EL (cell line): ENCODE results near the gene TTPAL.

Experiments used
- DNase-seq: peaks from one replicate; pipeline ENCODE4 v3.0.0-alpha.2; 2016

TTPAL gene

DNA sequence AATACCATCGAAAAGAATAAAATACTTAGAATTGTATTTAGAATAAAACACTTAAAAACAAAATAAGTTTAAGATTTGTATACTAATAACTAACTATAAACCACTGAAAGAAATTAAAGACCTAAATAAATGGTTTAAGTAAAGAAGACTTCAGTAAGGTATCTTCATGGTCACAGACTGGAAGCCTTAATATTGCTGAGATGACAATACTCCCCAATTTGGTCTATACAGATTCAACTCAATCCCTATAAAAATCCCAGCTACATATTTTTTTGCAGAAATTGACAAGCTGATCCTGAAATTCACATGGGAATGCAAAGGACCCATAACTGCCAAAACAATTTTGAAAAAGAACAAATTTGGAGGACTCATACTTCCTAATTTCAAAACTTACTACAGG is 27.3 kb downstream of the TTPAL start:
- no peak for DNase-seq

GRCh38 chr20:44504402-44505307 is 29.0 kb downstream of the TTPAL start:
- DNase-seq, result no peak

DNA sequence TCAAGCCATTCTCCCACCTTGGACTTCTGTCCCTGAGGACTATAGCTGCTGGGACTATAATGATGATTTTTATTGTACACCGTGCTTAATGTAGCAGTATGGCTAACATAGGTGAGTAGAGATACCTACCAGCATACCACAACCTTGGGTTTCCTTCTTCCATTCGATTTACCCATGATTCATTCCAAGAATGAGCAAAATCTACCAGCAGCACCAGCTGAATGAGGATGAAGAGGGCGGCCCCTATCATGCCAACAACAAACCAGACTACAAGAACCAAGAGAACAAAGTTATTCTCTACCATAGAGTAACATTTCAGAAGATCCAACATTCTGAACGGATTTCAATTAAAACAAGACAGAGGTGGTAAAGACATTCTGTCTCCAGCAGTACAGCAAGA is 34.1 kb downstream of the TTPAL start:
- DNase-seq, result no peak

DNA sequence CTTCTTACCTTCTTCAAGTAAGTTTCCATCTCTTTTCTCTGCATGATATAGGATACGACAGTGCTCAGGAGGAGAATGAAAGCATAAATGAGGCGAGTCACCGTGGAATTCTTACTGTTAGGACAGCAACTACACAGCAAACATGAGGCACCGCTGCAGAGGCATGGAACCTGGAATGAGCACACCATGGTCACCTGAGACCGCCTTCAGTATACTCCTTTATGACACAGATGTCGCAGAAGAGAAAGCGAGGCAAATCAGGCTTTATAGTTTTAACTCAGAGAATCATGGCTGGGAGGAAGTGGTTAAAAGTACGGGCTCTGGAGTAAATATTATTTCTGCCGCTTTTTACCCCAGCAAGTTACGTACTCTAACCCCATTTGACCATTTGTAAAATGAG is 38.2 kb downstream of the TTPAL start:
- no peak for DNase-seq

DNA sequence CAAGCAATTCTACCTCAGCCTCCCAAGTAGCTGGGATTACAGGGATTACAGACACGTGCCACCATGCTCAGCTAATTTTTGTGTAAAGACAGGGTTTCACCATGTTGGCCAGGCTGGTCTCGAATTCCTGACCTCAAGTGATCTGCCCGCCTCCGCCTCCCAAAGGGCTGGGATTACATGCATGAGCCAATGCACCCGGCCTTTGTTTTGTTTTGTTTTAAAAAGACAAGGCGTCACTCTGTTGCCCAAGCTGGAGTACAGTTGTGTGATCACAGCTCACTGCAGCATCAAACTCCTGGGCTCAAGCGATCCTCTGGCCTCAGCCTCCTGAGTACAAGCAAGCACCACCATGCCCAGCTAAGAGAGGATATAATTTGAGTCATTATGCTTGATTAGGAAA is 40.8 kb downstream of the TTPAL start:
- DNase-seq, result no peak

DNA sequence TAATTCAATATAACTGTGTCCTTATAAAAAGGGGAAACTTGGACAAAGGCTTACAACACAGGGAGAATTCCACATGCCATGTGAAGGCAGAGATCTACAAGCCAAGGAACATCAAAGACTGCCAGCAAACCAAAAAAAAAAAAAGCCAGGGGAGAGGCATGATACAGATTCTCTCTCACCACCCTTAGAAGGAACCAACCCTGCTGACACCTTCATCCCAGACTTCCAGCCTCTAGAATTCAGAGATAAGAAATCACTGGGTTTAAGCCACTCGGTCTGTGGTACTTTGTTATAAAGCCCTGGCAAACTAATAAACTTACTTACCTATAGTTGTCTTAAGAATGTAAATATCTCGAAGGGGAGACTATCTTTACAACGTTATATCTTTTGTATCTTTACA is 41.8 kb downstream of the TTPAL start:
- no peak for DNase-seq

DNA sequence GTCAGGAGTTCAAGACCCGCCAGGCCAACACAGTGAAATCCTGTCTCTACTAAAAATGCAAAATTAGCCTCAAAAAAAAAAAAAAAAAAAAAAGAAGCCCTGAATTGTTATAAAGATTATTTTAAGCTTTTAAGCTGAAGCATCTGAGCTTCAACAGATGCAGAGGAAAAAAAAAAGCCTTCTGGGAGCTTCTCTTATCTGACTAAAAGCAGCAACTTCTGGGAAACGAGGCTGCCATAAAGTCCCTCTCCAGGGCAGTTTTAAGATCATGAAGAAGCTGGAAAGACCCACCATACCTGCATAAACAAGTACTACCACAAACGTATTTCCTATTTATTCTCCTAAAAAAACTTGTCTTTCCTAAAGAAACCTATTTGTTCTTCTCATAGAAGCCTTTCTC is 42.6 kb downstream of the TTPAL start:
- DNase-seq, result no peak

GRCh38 chr20:44520881-44521280 is 45.2 kb downstream of the TTPAL start:
- DNase-seq, result no peak

- DNase-seq, result peak; percentile 95
Measured at GRCh38 chr20:44521484-44522481, 46.1 kb downstream of the TTPAL start, which contains the start of gene SERINC3. SERINC3 (minus strand) TSS chr20:44522070; CDS start chr20:44521951, 119 bp downstream.

DNA sequence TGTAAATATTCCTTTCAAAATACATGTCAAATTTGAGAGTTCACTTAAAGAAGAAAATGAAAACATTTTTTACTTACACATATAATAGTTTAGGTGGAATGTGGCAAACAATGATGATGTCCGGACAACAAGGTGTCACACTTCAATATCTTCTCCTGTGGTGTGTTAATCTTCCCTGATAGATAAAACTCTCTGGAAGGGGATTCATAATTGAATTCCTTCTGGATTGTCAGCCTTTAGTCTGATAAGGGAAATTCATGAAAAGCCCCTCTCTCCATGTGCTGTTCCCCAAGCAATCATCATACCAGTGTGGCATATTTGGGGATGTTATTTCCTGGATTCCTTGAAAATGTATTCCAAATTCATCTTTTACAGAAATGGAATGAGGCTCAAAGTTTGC is 47.2 kb downstream of the TTPAL start:
- DNase-seq, result no peak

GRCh38 chr20:44523746-44524145 is 48.1 kb downstream of the TTPAL start:
- DNase-seq, result no peak

DNA sequence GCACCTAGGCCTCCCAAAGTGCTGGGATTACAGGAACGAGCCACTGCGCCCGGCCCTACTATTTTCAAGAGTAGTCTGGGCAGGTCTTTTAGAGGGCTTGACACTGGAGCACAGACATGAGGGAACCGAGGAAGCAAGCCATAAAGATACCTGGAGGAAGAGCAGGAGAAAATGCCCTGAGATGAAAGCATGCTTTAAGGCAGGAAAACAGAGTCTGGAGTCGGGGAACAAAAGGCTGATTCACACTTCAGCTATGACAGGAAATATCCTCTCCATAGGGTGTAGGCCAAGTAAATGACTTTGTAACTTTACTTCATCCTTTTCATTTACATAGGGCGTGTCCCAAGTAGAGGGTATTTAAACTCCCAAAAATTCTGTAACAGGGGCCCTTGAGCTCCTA is 50.5 kb downstream of the TTPAL start:
- DNase-seq, result peak; percentile 71

- no peak for DNase-seq
Measured at GRCh38 chr20:44527716-44528199, 52.1 kb downstream of the TTPAL start.

DNA sequence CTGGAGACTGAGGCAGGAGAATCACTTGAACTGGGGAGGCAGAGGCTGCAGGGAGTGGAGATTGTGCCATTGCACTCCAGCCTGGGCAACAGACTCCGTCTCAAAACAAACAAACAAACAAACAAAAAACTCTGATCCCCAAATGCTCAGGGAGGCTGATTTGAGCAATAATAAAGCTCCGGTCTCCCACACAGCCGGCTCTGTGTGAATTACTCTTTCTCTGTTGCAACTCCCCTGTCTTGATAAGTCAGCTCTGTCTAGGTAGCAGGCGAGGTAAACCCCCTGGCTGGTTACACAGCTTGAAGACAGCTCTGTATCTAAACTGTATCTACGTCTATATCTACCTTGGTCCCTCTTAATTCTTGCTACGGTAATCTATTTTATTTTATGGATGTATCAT is 52.6 kb downstream of the TTPAL start:
- no peak for DNase-seq

DNA sequence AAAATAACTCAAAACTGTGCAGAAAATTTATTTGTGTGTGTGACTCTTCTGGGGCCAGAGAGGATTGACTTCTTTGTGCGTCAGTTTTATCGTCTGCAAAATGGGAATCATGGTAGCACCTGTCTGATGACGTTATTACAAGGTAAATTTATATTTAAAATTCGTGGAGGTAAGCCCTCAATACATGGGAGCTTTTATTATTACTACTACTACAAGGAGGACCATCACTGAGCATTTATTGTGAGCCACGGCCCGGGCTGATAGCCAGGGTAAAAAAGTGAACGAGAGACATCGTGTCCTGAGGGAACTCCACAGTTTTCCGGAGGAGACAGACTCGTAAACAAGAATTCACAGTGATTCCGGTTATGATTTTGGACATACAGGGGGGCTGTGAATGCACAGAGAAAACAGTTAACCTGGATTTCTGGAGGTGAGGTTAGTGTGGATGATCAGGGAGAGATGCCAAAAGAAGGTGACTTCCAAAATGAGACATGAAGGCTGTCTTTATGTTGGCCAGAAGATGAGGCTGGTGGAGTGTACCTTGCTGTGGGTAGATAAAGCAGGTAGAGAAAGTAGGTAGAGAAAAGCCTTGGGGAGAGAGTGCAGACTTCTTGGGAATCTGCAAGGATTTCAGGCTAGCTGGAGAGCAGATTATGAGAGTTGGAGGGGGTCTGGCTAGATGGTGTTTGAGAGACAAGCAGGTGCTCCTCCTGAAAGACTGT is 56.7 kb downstream of the TTPAL start:
- DNase-seq, result peak; percentile 29

GRCh38 chr20:44532981-44533331 is 57.3 kb downstream of the TTPAL start:
- DNase-seq, result peak; percentile 72

DNA sequence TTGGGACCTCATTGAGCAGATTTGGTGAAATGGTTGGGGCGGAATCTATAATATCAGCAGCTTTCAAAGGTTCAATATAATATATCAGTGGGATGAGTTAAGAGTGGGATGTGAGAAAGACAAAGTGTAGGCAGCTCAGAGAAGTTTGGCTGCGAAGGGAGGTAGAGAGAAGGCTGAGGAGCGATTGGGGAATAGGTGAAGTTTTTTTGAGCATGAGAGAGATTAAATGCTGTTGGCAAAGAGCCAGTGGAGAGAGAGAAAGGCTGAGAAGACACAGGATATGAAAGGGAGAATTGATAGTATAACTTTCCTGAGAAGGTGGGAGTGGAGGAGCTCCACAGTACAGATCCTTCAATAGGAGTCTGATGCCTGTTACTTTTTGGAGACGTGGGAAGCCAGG is 58.3 kb downstream of the TTPAL start:
- no peak for DNase-seq

GRCh38 chr20:44536175-44536574 is 60.5 kb downstream of the TTPAL start:
- DNase-seq, result no peak

- no peak for DNase-seq
Measured at GRCh38 chr20:44537993-44538392, 62.3 kb downstream of the TTPAL start.

- DNase-seq, result peak; percentile 83
Measured at GRCh38 chr20:44540834-44541233, 65.2 kb downstream of the TTPAL start.

- DNase-seq, result no peak
Measured at GRCh38 chr20:44541992-44542391, 66.3 kb downstream of the TTPAL start.

- DNase-seq, result no peak
Measured at GRCh38 chr20:44542890-44543289, 67.2 kb downstream of the TTPAL start.

DNA sequence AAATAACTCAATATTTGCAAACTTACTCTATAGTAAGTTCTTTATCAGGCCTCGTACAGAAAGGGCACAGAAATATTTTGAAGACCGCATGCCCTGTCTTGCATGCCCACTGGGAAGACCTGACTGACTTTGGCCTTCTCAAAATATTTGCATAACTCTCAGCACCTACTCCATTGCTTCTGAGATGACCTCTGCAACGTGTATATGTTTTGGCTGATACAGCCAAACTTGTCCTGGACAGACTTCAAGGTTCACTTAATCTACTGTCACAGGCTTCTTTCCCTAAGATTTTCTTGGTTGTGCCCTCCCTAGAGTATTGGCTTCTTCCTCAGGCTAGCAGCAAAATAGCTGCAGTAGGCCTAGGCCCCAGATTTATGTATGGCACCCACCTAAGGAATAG is 67.7 kb downstream of the TTPAL start:
- no peak for DNase-seq
